DND-41 (cell line): Measurements from ENCODE around the gene TRA2B.

Source experiments
- CTCF ChIP-seq: IDR thresholded peaks from 2 replicates; pipeline ENCODE4 v1.5.1; 2012; ENCODE audit warnings: borderline replicate concordance, low read length, moderate library complexity, mild to moderate bottlenecking; ENCODE audit not compliant: poor library complexity, severe bottlenecking; ENCODE audit errors: extremely low read depth
- EZH2 ChIP-seq: IDR thresholded peaks from 3 replicates; pipeline ENCODE4 v1.6.1; 2012; ENCODE audit warnings: borderline replicate concordance, low read depth, mild to moderate bottlenecking, moderate library complexity, low read length, inconsistent platforms; ENCODE audit not compliant: severe bottlenecking

GRCh38 chr3:185934174-185934557 is 3.6 kb downstream of the TRA2B start:
- TF ChIP-seq CTCF (no peak), EZH2 (no peak)
